Thyroid gland (tissue), 4 donors: Measurements from ENCODE around the gene IFT43.

Source experiments
- CTCF ChIP-seq, 6 experiments: fragments of 200-600 bp in 3 of 6; fragments of 450-650 bp in 3 of 6; sonication (generic) in 3 of 6; IDR thresholded peaks; one replicate each; pipeline ENCODE4 v1.5.1; 2016 to 2019; ENCODE audit warnings: antibody characterized with exemption in 6 of 6, mild to moderate bottlenecking in 2 of 6, inconsistent platforms in 1 of 6, moderate library complexity in 1 of 6
- POLR2A ChIP-seq, 2 donors: fragments of 450-650 bp; IDR thresholded peaks; one replicate each; pipeline ENCODE4 v1.6.1; 2017; ENCODE audit warnings: antibody characterized with exemption in 2 of 2, mild to moderate bottlenecking in 2 of 2, moderate library complexity in 1 of 2

GRCh38 chr14:76045773-76046172 is 60.2 kb downstream of the IFT43 start:
- TF ChIP-seq POLR2A (IDR thresholded peaks at IDR 0.05): no peak
- TF ChIP-seq CTCF (IDR thresholded peaks at IDR 0.05): no peak
